HepG2 (cell line): ENCODE measurements around the gene ABCC10. TPM values are rescaled to one million over a fixed set of nuclear protein-coding genes. Genes with fewer than 3 reads are reported as not detected.

Source experiments
- ATAC-seq: fragments of 200-7000 bp; cut with Tn5 transposase; 3 replicates; pipeline ENCODE4 v1.9.1; 2020; ENCODE audit warnings: mild to moderate bottlenecking, moderate library complexity
- BruUV-seq: library from RNA; stranded (reverse); fragments of 400-500 nt; replicated peaks from 2 replicates; lab custom pipeline; 2021; lab: Mats Ljungman, UMichigan
- CTCF ChIA-PET: fragments of 300-600 bp; formaldehyde crosslinking; extraction: SDS; loops from one replicate; lab custom pipeline; 2021; ENCODE audit warnings: low total read pairs, inconsistent platforms, low intra/inter-chr PET ratio; lab: Yijun Ruan, JAX
- POLR2A ChIA-PET: fragments of 350-600 bp; sonication (Branson Sonifier 250); formaldehyde crosslinking; loops from one replicate; lab custom pipeline; 2020; ENCODE audit warnings: antibody characterized with exemption, inconsistent platforms; lab: Yijun Ruan, JAX
- DNase-seq: peaks from one replicate; pipeline ENCODE4 v3.0.0-alpha.2; 2015; ENCODE audit warnings: low spot score
- FAIRE-seq: peaks from 3 replicates; lab custom pipeline; 2011; peaks lifted over from hg19 to GRCh38; lab: Jason Lieb, UNC
- H2AFZ ChIP-seq: one replicate; pipeline ENCODE4 v1.6.1; 2011; ENCODE audit warnings: low read length, inconsistent platforms
- H3K27ac ChIP-seq: fragments of 300-600 bp; 3 replicates; pipeline ENCODE4 v1.8.0; 2011; ENCODE audit warnings: mixed run types, mild to moderate bottlenecking, mixed read lengths, low read length, inconsistent platforms; ENCODE audit not compliant: insufficient read depth; ENCODE audit errors: extremely low read length
- H3K27me3 ChIP-seq, 2 experiments: fragments of 200-600 bp in 1 of 2; 2 replicates in 1 of 2; 3 replicates in 1 of 2; pipeline versions ENCODE4 v1.6.0 to v1.8.0; 2011; ENCODE audit warnings: low read length in 2 of 2, mild to moderate bottlenecking in 2 of 2, moderate library complexity in 2 of 2, inconsistent platforms in 1 of 2; ENCODE audit not compliant: insufficient read depth in 2 of 2, control insufficient read depth in 1 of 2
- H3K36me3 ChIP-seq, 2 experiments: fragments of 200-600 bp in 1 of 2; replicated peaks in 1 of 2; 2 replicates in 1 of 2; 3 replicates in 1 of 2; pipeline versions ENCODE4 v1.5.1 to v1.8.0; 2011; ENCODE audit warnings: low read length in 2 of 2, inconsistent platforms in 1 of 2; ENCODE audit not compliant: insufficient read depth in 2 of 2, control insufficient read depth in 1 of 2
- H3K4me1 ChIP-seq: 2 replicates; pipeline ENCODE4 v1.5.1; 2012; ENCODE audit warnings: low read length, inconsistent platforms; ENCODE audit not compliant: insufficient read depth
- H3K4me2 ChIP-seq: 2 replicates; pipeline ENCODE4 v1.6.0; 2011; ENCODE audit warnings: low read depth, low read length, inconsistent platforms
- H3K4me3 ChIP-seq, 3 experiments: fragments of 200-600 bp in 1 of 3; sonication (generic), shearing (Covaris generic) in 1 of 3; replicated peaks in 1 of 3; 2 replicates each; pipeline ENCODE4 v1.5.1; 2011 to 2016; ENCODE audit warnings: low read length in 3 of 3, inconsistent platforms in 2 of 3, low read depth in 2 of 3, mild to moderate bottlenecking in 2 of 3, control low read depth in 1 of 3, mixed read lengths in 1 of 3; ENCODE audit not compliant: insufficient read depth in 1 of 3
- H3K79me2 ChIP-seq: one replicate; pipeline ENCODE4 v1.6.1; 2011; ENCODE audit warnings: low read length, inconsistent platforms; ENCODE audit not compliant: insufficient read depth
- H3K9ac ChIP-seq: 2 replicates; pipeline ENCODE4 v1.6.0; 2011; ENCODE audit warnings: mild to moderate bottlenecking, low read depth, low read length, inconsistent platforms; ENCODE audit not compliant: insufficient read depth
- H3K9me3 ChIP-seq: 2 replicates; pipeline ENCODE4 v1.5.1; 2012; ENCODE audit warnings: mild to moderate bottlenecking, low read length
- H4K20me1 ChIP-seq: 2 replicates; pipeline ENCODE4 v1.6.0; 2011; ENCODE audit warnings: inconsistent platforms, mild to moderate bottlenecking, low read length, moderate library complexity; ENCODE audit not compliant: insufficient read depth
- GFI1 ChIP-seq: sonication (generic); formaldehyde crosslinking; IDR thresholded peaks from 2 replicates; pipeline ENCODE4 v1.5.0; 2020; ENCODE audit warnings: missing genetic modification reagents, mild to moderate bottlenecking, borderline replicate concordance
- HCFC1 ChIP-seq: fragments of 150-350 bp; IDR thresholded peaks from 2 replicates; pipeline ENCODE4 v1.6.1; 2014; ENCODE audit warnings: low read depth, low read length
- HIVEP1 ChIP-seq: sonication (generic); formaldehyde crosslinking; IDR thresholded peaks from 2 replicates; pipeline ENCODE4 v1.4.0; 2020; ENCODE audit warnings: mild to moderate bottlenecking, missing genetic modification reagents
- JDP2 ChIP-seq: sonication (generic); formaldehyde crosslinking; IDR thresholded peaks from 2 replicates; pipeline ENCODE4 v1.8.1; 2022; ENCODE audit warnings: missing genetic modification reagents, borderline replicate concordance
- KMT2B ChIP-seq: IDR thresholded peaks from 2 replicates; pipeline ENCODE4 v1.6.1; 2016; ENCODE audit warnings: missing genetic modification reagents, missing compliant biosample characterization
- SMARCE1 ChIP-seq: fragments of 450-650 bp; IDR thresholded peaks from 2 replicates; pipeline ENCODE4 v1.6.1; 2017; ENCODE audit warnings: borderline replicate concordance
- ZNF83 ChIP-seq: sonication (generic); formaldehyde crosslinking; IDR thresholded peaks from 2 replicates; pipeline ENCODE4 v1.4.0; 2020; ENCODE audit warnings: missing genetic modification reagents, mild to moderate bottlenecking, borderline replicate concordance
- WGBS: methylation state at CpG from one replicate; pipeline ENCODE4 v1.1.6; 2017; ENCODE audit warnings: low lambda C conversion rate; 5-methylcytosine and 5-hydroxymethylcytosine counted together
- in situ Hi-C: cut with HindIII; loops from 2 replicates; pipeline ENCODE4 v1.10.0; 2017; ENCODE audit warnings: low pct_unique_long_range_greater_than_20kb; ENCODE audit not compliant: extremely low pct_ligation_motif_present
- intact Hi-C: fragments of 100-400 bp; cut with micrococcal nuclease; formaldehyde crosslinking; loops from one replicate; pipeline ENCODE4 v1.10.0; 2022; ENCODE audit not compliant: unreplicated experiment
- polyA plus RNA-seq, 8 experiments: library from polyadenylated mRNA; depleted of rRNA in 3 of 8; stranded (reverse) in 7 of 8; unstranded in 1 of 8; fragments of >200 nt; fragmentation: Illumina TruSeq in 4 of 8; extraction: Trizol in 4 of 8; gene quantifications; 2 replicates each; pipeline versions ENCODE4 v1.2.1 to v1.2.3, GENCODE V29; 2011 to 2016; ENCODE audit warnings: low read depth in 4 of 8, missing spikeins in 1 of 8, mixed read lengths in 1 of 8; ENCODE audit not compliant: insufficient read depth in 1 of 8
- total RNA-seq, 5 experiments: library from RNA; depleted of rRNA; stranded (reverse); fragments of >200 nt; fragmentation: Illumina TruSeq; extraction: Trizol; gene quantifications; 2 replicates each; pipeline ENCODE4 v1.2.3, GENCODE V29; 2016; ENCODE audit warnings: low read depth in 1 of 5
- TF ChIP-seq, protein P1 (sequence below), 2 experiments: sonication (generic) in 1 of 2; formaldehyde crosslinking in 1 of 2; IDR thresholded peaks; 2 replicates each; pipeline versions ENCODE4 v1.5.1 to v1.6.1; 2011 to 2020; ENCODE audit warnings: borderline replicate concordance in 1 of 2, low read depth in 1 of 2, low read length in 1 of 2, mild to moderate bottlenecking in 1 of 2, missing genetic modification reagents in 1 of 2, moderate library complexity in 1 of 2
- TF ChIP-seq, protein P2 (sequence below): sonication (generic); formaldehyde crosslinking; IDR thresholded peaks from 2 replicates; pipeline ENCODE4 v1.5.0; 2020; ENCODE audit warnings: missing genetic modification reagents
- TF ChIP-seq, protein P3 (sequence below): IDR thresholded peaks from 2 replicates; pipeline ENCODE4 v1.6.1; 2016
- TF ChIP-seq, protein P4 (sequence below): sonication (generic); formaldehyde crosslinking; IDR thresholded peaks from 2 replicates; pipeline ENCODE4 v1.9.0; 2021; ENCODE audit warnings: missing genetic modification reagents, borderline replicate concordance
- TF ChIP-seq, protein P5 (sequence below): sonication (generic); formaldehyde crosslinking; IDR thresholded peaks from 2 replicates; pipeline ENCODE4 v1.8.1; 2023; ENCODE audit warnings: mild to moderate bottlenecking, missing genetic modification reagents

ABCC10 gene
- total and polyA plus RNA-seq, 2 of the 13 experiments (the other 11 are each of a cell fraction or from before 2014, with no cell fraction given), result 16.0 to 24.3 TPM

DNA sequence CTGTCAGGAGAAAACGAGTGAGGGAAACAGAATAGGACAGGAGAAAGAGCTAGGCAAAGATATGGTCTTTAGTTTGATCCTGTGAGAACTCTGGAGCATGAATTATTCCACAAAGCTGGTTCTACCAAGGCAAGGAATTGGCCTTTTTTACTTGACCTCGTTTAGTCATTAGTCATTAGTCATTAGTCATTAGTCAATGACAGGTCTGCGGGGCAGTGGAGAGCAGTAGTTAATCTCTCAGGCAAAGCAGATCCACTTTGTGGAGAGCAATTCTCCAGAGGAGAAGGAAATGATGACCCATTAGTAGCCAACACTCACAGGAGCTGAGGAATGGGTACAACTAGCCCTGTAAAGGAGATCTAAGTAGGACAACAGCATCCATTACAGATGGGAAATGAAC lies 22.0 kb upstream of the ABCC10 start (continued):
- TF ChIP-seq, protein P1, sequence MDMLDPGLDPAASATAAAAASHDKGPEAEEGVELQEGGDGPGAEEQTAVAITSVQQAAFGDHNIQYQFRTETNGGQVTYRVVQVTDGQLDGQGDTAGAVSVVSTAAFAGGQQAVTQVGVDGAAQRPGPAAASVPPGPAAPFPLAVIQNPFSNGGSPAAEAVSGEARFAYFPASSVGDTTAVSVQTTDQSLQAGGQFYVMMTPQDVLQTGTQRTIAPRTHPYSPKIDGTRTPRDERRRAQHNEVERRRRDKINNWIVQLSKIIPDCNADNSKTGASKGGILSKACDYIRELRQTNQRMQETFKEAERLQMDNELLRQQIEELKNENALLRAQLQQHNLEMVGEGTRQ (IDR thresholded peaks at IDR 0.05; ENCODE audit: low read depth, low read length), result no peak
- TF ChIP-seq, protein P1 (CRISPR knock-in tag; IDR thresholded peaks at IDR 0.05; ENCODE audit: borderline replicate concordance), result no peak
- TF ChIP-seq, protein P2, sequence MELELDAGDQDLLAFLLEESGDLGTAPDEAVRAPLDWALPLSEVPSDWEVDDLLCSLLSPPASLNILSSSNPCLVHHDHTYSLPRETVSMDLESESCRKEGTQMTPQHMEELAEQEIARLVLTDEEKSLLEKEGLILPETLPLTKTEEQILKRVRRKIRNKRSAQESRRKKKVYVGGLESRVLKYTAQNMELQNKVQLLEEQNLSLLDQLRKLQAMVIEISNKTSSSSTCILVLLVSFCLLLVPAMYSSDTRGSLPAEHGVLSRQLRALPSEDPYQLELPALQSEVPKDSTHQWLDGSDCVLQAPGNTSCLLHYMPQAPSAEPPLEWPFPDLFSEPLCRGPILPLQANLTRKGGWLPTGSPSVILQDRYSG (CRISPR knock-in tag), result no peak

DNA sequence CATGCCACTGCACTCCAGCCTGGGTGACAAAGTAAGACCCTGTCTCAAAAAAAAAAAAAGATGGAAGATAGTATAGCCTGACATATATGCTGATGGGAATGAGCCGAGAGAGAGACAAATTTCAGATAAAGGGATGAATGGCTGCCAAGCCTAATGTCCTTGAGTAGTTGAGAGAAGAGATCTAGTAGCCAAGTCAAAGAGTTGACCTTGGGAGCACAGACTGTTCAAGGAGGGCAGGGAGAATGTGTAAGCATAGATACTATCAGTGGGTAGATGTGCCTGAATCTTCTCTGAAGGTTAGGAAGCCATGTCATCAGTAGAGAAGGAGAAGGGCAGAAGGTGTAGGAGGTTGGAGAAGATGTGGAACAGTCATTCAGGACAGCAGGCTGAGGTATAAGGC lies 20.0 kb upstream of the ABCC10 start:
- Histone ChIP-seq H3K9me3 (no peaks in the 10 kb centered on the region), H3K9ac (no peak overlapping the region), H3K4me3 (no peak overlapping the region), H2AFZ (no peak overlapping the region)
- 74% methylated on average over 1 of the region's 1 CpG for WGBS
- POLR2A ChIA-PET, result no interaction called here
- DNase-seq, result no peak
- in situ Hi-C loops, result no loop called here
- BruUV-seq, result no TSS peak
- CTCF ChIA-PET, result no interaction called here
- TF ChIP-seq HIVEP1 (CRISPR knock-in tag), result no peak
- TF ChIP-seq, protein P3, sequence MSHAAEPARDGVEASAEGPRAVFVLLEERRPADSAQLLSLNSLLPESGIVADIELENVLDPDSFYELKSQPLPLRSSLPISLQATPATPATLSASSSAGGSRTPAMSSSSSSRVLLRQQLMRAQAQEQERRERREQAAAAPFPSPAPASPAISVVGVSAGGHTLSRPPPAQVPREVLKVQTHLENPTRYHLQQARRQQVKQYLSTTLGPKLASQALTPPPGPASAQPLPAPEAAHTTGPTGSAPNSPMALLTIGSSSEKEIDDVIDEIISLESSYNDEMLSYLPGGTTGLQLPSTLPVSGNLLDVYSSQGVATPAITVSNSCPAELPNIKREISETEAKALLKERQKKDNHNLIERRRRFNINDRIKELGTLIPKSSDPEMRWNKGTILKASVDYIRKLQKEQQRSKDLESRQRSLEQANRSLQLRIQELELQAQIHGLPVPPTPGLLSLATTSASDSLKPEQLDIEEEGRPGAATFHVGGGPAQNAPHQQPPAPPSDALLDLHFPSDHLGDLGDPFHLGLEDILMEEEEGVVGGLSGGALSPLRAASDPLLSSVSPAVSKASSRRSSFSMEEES (CRISPR knock-in tag), result no peak
- TF ChIP-seq, protein P4, sequence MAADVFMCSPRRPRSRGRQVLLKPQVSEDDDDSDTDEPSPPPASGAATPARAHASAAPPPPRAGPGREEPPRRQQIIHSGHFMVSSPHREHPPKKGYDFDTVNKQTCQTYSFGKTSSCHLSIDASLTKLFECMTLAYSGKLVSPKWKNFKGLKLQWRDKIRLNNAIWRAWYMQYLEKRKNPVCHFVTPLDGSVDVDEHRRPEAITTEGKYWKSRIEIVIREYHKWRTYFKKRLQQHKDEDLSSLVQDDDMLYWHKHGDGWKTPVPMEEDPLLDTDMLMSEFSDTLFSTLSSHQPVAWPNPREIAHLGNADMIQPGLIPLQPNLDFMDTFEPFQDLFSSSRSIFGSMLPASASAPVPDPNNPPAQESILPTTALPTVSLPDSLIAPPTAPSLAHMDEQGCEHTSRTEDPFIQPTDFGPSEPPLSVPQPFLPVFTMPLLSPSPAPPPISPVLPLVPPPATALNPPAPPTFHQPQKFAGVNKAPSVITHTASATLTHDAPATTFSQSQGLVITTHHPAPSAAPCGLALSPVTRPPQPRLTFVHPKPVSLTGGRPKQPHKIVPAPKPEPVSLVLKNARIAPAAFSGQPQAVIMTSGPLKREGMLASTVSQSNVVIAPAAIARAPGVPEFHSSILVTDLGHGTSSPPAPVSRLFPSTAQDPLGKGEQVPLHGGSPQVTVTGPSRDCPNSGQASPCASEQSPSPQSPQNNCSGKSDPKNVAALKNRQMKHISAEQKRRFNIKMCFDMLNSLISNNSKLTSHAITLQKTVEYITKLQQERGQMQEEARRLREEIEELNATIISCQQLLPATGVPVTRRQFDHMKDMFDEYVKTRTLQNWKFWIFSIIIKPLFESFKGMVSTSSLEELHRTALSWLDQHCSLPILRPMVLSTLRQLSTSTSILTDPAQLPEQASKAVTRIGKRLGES, result no peak
- no peak for TF ChIP-seq KMT2B
- TF ChIP-seq SMARCE1, result no peak
- TF ChIP-seq JDP2 (CRISPR knock-in tag), result no peak
- TF ChIP-seq GFI1 (CRISPR knock-in tag), result no peak
- no peak for TF ChIP-seq ZNF83
- TF ChIP-seq HCFC1, result no peak
- TF ChIP-seq, protein P5, sequence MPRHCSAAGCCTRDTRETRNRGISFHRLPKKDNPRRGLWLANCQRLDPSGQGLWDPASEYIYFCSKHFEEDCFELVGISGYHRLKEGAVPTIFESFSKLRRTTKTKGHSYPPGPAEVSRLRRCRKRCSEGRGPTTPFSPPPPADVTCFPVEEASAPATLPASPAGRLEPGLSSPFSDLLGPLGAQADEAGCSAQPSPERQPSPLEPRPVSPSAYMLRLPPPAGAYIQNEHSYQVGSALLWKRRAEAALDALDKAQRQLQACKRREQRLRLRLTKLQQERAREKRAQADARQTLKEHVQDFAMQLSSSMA (CRISPR knock-in tag), result no peak
- TF ChIP-seq, all 625 proteins: peak for 0
- Histone ChIP-seq H3K79me2 (no peaks in the 10 kb centered on the region), H3K27me3 (peaks cover 0 to 3% of the 10 kb centered on the region in 2 experiments; a peak in 1 of 5 replicates), H3K27ac (no peak overlapping the region), H3K4me1 (no peaks in the 10 kb centered on the region), H3K4me2 (no peak overlapping the region), H4K20me1 (no peaks in the 10 kb centered on the region), H3K36me3 (no peaks in the 10 kb centered on the region)
- ATAC-seq (no peak), FAIRE-seq (no peak)
- intact Hi-C loops, result no loop called here
